ENCODE results near the gene SIAH2. TPM values are rescaled to one million over a fixed set of nuclear protein-coding genes. Genes with fewer than 3 reads are reported as not detected.

SIAH2 gene
- total RNA-seq, 1 experiment from 2014 or later, result 54.8 TPM

DNA sequence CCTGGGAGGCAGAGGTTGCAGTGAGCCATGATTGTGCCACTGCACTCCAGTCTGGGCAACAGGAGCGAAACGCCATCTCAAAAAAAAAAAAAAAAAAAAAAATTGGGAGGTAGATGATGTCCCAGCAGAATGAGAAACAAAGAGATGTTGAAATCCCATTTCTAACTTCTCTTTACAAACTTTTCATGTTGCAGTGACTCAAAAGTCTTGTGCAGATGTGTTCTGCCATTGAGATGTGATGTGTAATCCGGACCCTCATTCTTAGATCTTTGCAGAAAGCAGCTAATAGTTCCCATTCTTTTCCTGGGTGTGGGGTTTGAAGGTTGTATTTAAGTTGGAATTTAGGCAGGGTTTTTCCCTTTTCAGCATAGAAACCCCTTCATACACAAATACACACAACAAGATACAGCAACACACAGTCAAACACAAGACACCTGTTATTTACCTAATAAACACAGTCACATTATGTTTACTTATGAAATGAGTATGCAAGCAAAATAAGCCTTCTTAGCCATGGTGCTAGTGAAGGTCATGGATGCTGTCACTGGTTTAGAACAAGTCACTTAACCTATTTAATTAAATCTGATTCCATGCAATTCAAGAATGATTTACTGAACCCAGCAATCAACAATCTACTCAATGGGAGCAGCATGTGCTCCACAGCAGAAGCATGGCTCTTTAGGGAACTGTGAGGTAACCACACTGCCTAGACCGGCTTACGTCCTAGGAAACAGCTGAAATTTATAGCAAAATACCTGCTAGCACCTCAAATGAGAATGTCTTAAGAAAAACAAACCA lies 14.9 kb downstream of the SIAH2 start:
- Histone ChIP-seq H3K36me3 (replicated peaks; ENCODE audit: control insufficient read depth, insufficient read depth, low read length) (no peaks in the 10 kb centered on the region), H3K27me3 (ENCODE audit: control insufficient read depth, insufficient read depth, low read length) (no peaks in the 10 kb centered on the region), H3K4me3 (ENCODE audit: insufficient read depth, low read depth, low read length) (no peak overlapping the region)
- DNase-seq, result no peak

DNA sequence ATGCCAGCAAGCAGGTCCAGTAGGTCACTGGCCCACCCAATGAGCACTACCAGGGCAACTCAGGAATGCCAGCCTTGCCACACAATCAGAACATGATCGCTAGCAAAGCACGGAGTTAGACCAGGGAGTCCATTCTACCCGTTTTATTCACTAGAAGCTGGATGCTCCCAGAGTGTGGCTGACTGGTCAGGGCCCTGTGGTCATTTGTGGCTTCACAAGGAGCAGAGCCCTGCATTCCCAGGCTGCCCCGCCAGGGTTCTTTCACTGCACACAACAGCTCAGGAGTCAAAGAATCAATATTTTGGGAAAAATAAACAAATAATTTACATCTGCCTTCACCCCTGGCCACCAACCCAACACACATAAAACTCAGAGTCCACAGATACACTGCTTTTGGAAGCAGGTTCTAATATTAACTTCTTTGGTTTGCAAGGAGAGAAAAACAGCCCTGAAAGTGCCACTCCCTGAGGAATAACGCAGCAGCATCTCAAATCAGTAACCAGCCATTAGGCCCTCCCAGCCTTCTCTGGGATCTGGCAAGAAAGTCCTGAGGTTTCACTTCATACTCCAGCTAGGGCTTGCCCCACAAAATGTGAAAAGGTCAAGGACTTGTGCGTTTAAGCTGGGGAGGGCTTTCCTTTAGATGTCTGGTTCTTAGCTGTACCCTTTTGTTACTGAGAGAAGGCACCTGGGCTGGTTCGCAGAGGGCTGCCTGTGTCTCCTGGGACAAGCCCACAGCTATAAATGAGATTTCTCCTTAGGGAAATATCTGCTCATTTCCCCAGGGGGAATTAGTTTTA lies 16.0 kb downstream of the SIAH2 start:
- no peak for DNase-seq
- H3K4me3 ChIP-seq (ENCODE audit: insufficient read depth, low read depth, low read length), result no peak overlapping the region
- no peaks in the 10 kb centered on the region for H3K36me3 ChIP-seq (replicated peaks; ENCODE audit: control insufficient read depth, insufficient read depth, low read length)
- H3K27me3 ChIP-seq (ENCODE audit: control insufficient read depth, insufficient read depth, low read length), result no peaks in the 10 kb centered on the region

DNA sequence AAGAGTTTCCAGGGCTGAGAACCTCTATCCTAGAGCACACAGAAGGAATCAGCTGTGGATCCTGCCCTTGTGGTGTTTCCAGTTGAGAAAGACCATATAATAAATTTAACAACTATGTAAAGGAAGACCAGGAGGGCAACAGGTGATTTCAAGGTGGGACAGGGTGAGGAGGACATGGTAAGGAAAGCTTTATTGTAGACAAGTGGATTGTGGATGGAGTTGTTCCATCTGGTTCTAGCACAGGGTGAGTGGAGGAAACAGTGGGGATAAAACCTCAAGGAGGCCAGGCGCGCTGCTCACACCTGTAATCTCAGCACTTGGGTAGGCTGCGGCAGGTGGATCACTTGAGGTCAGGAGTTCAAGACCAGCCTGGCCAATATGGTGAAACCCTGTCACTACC lies 17.1 kb downstream of the SIAH2 start:
- H3K27me3 ChIP-seq (ENCODE audit: control insufficient read depth, insufficient read depth, low read length), result no peaks in the 10 kb centered on the region
- no peaks in the 10 kb centered on the region for H3K36me3 ChIP-seq (replicated peaks; ENCODE audit: control insufficient read depth, insufficient read depth, low read length)
- no peak for DNase-seq
- H3K4me3 ChIP-seq (ENCODE audit: insufficient read depth, low read depth, low read length), result no peak overlapping the region

DNA sequence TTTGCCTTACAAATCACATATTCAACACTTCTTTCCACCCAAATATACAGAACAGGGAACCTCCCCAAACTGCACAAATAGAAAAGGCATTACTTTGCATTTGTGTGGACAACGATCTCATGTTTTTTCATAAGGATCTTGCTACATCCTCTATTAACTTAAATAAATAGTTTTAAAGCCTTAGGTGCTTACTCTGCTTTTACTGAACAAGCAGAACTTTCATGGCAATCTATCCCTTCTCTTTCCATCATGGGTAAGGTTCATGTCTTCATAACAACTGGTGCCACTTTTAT lies 18.1 kb downstream of the SIAH2 start:
- no peak for DNase-seq
- no peaks in the 10 kb centered on the region for H3K36me3 ChIP-seq (replicated peaks; ENCODE audit: control insufficient read depth, insufficient read depth, low read length)
- no peak overlapping the region for H3K4me3 ChIP-seq (ENCODE audit: insufficient read depth, low read depth, low read length)
- H3K27me3 ChIP-seq (ENCODE audit: control insufficient read depth, insufficient read depth, low read length), result no peaks in the 10 kb centered on the region

GRCh38 chr3:150744041-150744918 lies 18.7 kb downstream of the SIAH2 start:
- no peaks in the 10 kb centered on the region for H3K27me3 ChIP-seq (ENCODE audit: control insufficient read depth, insufficient read depth, low read length)
- no peaks in the 10 kb centered on the region for H3K36me3 ChIP-seq (replicated peaks; ENCODE audit: control insufficient read depth, insufficient read depth, low read length)
- H3K4me3 ChIP-seq (ENCODE audit: insufficient read depth, low read depth, low read length), result no peak overlapping the region
- DNase-seq, result no peak

DNA sequence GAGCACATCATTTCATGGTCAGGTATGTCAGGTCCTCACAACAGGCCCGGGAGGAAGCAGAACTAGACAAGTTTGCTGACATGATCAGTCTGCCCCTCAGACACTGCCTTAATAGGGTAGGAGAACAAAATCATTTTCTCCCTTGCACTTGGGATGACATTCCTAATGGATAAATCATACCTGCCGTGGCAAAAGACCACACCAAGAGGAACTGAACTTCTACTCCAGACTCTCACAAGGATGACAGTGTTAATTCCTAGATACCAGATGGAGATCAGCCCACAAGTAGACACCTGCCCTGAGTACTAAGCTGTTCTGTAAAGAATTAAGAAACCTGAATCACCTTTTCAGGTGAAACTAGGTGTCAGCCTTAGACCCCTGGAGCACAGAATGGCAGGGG lies 19.5 kb downstream of the SIAH2 start:
- Histone ChIP-seq H3K36me3 (replicated peaks; ENCODE audit: control insufficient read depth, insufficient read depth, low read length) (no peaks in the 10 kb centered on the region), H3K27me3 (ENCODE audit: control insufficient read depth, insufficient read depth, low read length) (no peaks in the 10 kb centered on the region), H3K4me3 (ENCODE audit: insufficient read depth, low read depth, low read length) (no peak overlapping the region)
- no peak for DNase-seq

- no peak overlapping the region for H3K4me3 ChIP-seq (ENCODE audit: insufficient read depth, low read depth, low read length)
- no peaks in the 10 kb centered on the region for H3K27me3 ChIP-seq (ENCODE audit: control insufficient read depth, insufficient read depth, low read length)
- no peaks in the 10 kb centered on the region for H3K36me3 ChIP-seq (replicated peaks; ENCODE audit: control insufficient read depth, insufficient read depth, low read length)
- DNase-seq, result no peak
Measured at GRCh38 chr3:150742679-150743078, 20.3 kb downstream of the SIAH2 start.

- H3K4me3 ChIP-seq (ENCODE audit: insufficient read depth, low read depth, low read length), result no peak overlapping the region
- H3K36me3 ChIP-seq (replicated peaks; ENCODE audit: control insufficient read depth, insufficient read depth, low read length), result no peaks in the 10 kb centered on the region
- no peaks in the 10 kb centered on the region for H3K27me3 ChIP-seq (ENCODE audit: control insufficient read depth, insufficient read depth, low read length)
- no peak for DNase-seq
Measured at GRCh38 chr3:150742141-150742523, 20.8 kb downstream of the SIAH2 start.

GRCh38 chr3:150741497-150742140 lies 21.4 kb downstream of the SIAH2 start:
- DNase-seq, result no peak
- H3K36me3 ChIP-seq (replicated peaks; ENCODE audit: control insufficient read depth, insufficient read depth, low read length), result no peaks in the 10 kb centered on the region

DNA sequence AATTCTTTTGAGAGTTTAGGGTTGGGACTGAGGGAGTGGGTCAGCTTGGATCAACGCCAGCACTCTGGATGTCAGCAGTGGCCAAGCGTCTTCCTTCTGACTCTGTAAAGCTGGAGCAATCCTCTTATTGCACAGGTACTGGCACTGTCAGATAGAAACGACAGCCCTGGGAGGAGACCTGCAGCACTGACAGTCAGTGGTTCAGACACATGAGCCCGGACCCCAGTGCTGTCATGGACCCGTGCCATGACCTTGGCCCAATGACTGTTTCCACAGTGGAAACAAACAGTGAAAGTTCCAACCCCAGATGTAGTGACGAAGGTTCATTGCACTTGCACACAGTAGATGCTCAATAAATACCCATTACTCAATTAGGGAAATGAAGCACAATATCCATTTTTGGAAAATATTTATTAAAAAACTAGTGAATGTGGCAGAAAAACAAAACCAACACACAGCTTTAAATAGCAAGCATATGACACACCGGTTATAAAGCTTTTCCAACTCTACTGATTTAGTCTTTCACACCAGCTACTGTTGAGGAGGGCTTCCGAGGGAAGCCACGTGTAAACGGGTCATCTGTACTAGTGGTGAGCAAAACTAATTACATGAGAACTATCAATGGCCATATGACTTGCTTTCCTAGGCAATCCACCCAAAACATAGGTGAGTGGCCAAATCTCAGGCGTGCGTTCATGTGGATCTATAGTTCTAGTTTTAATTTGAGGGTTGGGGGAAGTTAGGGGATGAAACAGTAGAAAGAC lies 22.1 kb downstream of the SIAH2 start:
- no peak overlapping the region for H3K4me3 ChIP-seq (ENCODE audit: insufficient read depth, low read depth, low read length)
- DNase-seq, result no peak
- H3K36me3 ChIP-seq (replicated peaks; ENCODE audit: control insufficient read depth, insufficient read depth, low read length), result no peaks in the 10 kb centered on the region
- H3K27me3 ChIP-seq (ENCODE audit: control insufficient read depth, insufficient read depth, low read length), result no peaks in the 10 kb centered on the region

More at GRCh38 chr3:150741497-150742140, 21.4 kb downstream of the SIAH2 start:
- no peak overlapping the region for H3K4me3 ChIP-seq (ENCODE audit: insufficient read depth, low read depth, low read length)
- H3K27me3 ChIP-seq (ENCODE audit: control insufficient read depth, insufficient read depth, low read length), result no peaks in the 10 kb centered on the region

DNA sequence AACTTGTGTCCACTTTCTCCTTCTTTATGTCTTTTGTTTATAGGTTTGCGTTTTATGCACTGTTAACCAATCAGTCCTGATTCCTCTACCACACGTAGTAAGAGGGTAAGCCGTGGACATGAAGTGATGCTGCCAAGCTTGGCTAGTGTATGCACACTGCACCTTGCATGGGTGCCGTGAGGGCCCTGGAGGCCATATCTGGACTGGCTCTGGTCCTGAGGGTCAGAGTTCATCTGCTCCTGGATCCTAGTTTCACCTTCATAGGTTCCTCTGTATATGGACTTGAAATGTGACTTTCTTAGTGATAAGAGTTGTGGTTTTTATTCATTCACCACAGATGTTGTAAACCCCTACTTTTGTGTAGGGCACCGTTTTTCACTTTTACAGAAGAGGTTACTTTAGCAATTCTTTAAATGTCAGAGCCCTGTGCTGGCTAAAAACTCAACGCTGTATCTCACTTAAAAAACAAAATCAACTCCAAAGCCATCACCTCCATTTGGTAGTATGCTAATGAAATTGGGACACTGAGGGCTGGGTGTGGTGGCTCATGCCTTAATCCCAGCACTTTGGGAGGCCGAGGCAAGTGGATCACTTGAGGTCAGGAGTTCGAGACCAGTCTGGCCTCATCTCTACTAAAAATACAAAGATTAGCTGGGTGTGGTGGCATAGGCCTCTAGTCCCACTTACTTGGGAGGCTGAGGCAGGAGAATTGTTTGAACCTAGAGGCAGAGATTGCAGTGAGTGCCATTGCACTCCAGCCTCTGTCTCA lies 22.9 kb downstream of the SIAH2 start:
- H3K27me3 ChIP-seq (ENCODE audit: control insufficient read depth, insufficient read depth, low read length), result no peaks in the 10 kb centered on the region
- H3K36me3 ChIP-seq (replicated peaks; ENCODE audit: control insufficient read depth, insufficient read depth, low read length), result no peaks in the 10 kb centered on the region
- no peak for DNase-seq
- no peak overlapping the region for H3K4me3 ChIP-seq (ENCODE audit: insufficient read depth, low read depth, low read length)

DNA sequence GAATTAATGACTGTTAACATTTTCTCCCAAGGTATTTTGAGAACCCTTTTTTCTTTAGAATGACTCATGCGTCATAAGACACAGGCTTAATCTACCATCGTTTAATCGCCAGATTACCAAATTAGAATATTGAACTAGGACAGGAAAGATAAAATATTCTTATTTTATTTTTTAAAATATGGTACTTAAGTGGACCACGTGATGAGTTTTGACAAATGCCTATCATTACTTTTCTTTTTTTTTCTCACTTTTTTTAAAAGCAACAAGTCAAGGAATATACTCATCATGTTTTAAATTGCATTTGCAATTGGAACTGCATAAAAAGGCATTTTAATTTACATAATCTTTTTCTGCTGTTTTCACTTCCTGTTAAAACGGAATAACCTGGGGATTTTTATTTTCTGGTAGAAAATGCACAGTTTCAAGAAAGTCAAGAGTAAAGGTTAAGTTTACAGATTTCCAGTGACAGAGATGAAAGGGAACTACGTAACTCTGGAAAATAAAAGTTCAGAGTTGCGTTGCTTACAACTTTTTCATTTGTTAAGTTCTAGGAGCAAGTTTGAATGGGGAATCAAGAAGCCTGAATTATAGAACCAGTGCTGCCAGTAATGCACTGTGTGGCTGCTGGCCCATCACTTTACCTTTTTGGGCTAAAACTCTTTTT lies 23.6 kb downstream of the SIAH2 start:
- Histone ChIP-seq H3K4me3 (ENCODE audit: insufficient read depth, low read depth, low read length) (no peak overlapping the region), H3K27me3 (ENCODE audit: control insufficient read depth, insufficient read depth, low read length) (no peaks in the 10 kb centered on the region), H3K36me3 (replicated peaks; ENCODE audit: control insufficient read depth, insufficient read depth, low read length) (no peaks in the 10 kb centered on the region)
- DNase-seq, result no peak

DNA sequence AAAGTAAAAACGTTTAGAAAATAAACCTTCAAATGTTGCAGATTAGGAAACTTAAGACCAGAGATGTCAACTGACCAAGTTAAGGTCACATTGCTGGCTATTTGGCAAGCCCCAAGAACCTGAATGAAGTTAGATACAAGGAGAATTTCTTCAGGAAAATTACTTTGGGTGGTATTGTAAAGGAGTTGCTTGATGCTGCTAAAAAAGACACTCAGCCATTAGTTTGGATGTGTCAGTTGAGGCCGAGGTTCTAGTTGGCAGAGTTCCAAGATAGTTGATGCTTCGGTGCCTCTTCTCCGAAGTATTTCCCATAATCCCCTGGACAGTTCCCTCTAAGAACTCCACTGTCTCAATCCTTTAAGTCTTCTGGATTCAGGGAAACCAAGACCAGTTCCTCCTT lies 24.3 kb downstream of the SIAH2 start:
- DNase-seq, result no peak
- Histone ChIP-seq H3K36me3 (replicated peaks; ENCODE audit: control insufficient read depth, insufficient read depth, low read length) (no peaks in the 10 kb centered on the region), H3K27me3 (ENCODE audit: control insufficient read depth, insufficient read depth, low read length) (no peaks in the 10 kb centered on the region), H3K4me3 (ENCODE audit: insufficient read depth, low read depth, low read length) (no peak overlapping the region)
